ENCODE measurements around the gene SCRT2.

DNA sequence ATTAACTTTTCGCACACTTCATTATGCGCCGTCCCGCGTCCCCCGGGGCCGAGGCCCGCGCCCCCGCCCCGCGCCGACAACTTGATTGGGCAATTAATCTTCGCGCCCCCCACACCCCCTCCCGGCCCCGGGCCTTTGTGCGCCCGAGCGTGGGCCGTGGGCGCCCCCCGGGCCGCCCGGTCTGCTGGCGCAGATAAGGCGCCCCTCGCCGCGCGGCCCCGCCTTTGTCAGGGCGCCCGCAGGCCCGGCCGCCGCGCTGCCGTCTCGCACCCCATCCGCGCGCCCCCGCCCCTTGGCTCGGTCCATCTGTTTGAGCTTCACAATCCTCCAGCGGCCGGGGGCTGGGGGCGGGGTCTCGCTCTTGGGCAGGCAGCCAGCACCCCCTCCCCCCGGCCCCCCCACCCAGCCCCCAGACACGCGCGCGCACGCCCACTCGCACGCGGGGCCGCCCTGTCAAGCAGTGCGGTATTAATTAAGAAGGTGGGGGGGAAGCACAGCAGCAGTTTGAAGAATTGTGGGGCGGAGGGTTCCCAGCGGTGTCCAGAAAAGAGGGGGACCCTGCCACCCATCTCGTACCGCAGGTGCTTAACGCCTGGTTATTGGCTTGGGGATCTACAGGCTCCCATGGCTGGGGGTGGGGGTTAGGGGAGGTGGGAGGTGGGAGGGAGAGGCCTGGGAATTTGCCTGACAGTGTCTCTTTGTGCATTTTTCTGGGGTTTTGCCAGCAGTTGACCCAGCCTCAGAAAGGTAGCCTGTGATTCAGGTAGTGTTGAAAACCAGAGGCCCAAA is 34.6 kb upstream of the SCRT2 start:
- TF ChIP-seq, protein P1, sequence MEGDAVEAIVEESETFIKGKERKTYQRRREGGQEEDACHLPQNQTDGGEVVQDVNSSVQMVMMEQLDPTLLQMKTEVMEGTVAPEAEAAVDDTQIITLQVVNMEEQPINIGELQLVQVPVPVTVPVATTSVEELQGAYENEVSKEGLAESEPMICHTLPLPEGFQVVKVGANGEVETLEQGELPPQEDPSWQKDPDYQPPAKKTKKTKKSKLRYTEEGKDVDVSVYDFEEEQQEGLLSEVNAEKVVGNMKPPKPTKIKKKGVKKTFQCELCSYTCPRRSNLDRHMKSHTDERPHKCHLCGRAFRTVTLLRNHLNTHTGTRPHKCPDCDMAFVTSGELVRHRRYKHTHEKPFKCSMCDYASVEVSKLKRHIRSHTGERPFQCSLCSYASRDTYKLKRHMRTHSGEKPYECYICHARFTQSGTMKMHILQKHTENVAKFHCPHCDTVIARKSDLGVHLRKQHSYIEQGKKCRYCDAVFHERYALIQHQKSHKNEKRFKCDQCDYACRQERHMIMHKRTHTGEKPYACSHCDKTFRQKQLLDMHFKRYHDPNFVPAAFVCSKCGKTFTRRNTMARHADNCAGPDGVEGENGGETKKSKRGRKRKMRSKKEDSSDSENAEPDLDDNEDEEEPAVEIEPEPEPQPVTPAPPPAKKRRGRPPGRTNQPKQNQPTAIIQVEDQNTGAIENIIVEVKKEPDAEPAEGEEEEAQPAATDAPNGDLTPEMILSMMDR (IDR thresholded peaks at IDR 0.05), result no peak
- no peak for TF ChIP-seq EP300 (IDR thresholded peaks at IDR 0.05)
- no peak for TF ChIP-seq POLR2A (IDR thresholded peaks at IDR 0.05)

Measured in sigmoid colon (tissue), 4 donors.